ENCODE measurements around the gene NFATC2IP. TPM values are rescaled to one million over a fixed set of nuclear protein-coding genes. Genes with fewer than 3 reads are reported as not detected.
"Not testable (repeated sequence)": the region's sequence is repeated elsewhere in the genome, so short reads cannot be mapped to it uniquely, and the experiment has no call there.

The NFATC2IP gene
- total RNA-seq, 1 donor = 18.1 TPM

- Histone ChIP-seq H3K36me3 (ENCODE audit: insufficient read depth, low read length) (peaks cover 11% of the 10 kb centered on the region), H3K4me2 (ENCODE audit: insufficient read depth, low read length) (peak within 1 kb of the TSS; percentile 100), H2AFZ (ENCODE audit: low read length) (peak within 1 kb of the TSS; percentile 99), H3K4me3 (ENCODE audit: insufficient read depth, low read length) (peak within 1 kb of the TSS; percentile 93), H3K27me3 (ENCODE audit: insufficient read depth, low read length) (no peaks in the 10 kb centered on the region), H3K27ac (ENCODE audit: low read depth, low read length) (peak within 1 kb of the TSS; percentile 97), H4K20me1 (ENCODE audit: insufficient read depth, low read length) (peaks cover 3% of the 10 kb centered on the region), H3K9me3 (ENCODE audit: low read depth, low read length) (no peaks in the 10 kb centered on the region), H3K79me2 (ENCODE audit: insufficient read depth, low read length) (peaks cover 41% of the 10 kb centered on the region), H3K4me1 (ENCODE audit: insufficient read depth, low read length) (peaks cover 13% of the 10 kb centered on the region)
- TF ChIP-seq, protein P1, sequence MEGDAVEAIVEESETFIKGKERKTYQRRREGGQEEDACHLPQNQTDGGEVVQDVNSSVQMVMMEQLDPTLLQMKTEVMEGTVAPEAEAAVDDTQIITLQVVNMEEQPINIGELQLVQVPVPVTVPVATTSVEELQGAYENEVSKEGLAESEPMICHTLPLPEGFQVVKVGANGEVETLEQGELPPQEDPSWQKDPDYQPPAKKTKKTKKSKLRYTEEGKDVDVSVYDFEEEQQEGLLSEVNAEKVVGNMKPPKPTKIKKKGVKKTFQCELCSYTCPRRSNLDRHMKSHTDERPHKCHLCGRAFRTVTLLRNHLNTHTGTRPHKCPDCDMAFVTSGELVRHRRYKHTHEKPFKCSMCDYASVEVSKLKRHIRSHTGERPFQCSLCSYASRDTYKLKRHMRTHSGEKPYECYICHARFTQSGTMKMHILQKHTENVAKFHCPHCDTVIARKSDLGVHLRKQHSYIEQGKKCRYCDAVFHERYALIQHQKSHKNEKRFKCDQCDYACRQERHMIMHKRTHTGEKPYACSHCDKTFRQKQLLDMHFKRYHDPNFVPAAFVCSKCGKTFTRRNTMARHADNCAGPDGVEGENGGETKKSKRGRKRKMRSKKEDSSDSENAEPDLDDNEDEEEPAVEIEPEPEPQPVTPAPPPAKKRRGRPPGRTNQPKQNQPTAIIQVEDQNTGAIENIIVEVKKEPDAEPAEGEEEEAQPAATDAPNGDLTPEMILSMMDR (IDR thresholded peaks at IDR 0.05; ENCODE audit: extremely low read depth, low read depth, low read length) = no peak
- DNase-seq (ENCODE audit: insufficient read length, low spot score, missing footprints) = peak; percentile 100
These were observed 23.9 kb downstream of the NFATC2IP start, which contains the start of gene SPNS1 for GRCh38 chr16:28974437-28975157. SPNS1 (plus strand) TSS chr16:28974778; CDS start chr16:28975152, 374 bp downstream.

- Histone ChIP-seq H4K20me1 (ENCODE audit: insufficient read depth, low read length) (peaks cover 3% of the 10 kb centered on the region), H2AFZ (ENCODE audit: low read length) (peak overlapping the region; percentile 99), H3K9me3 (ENCODE audit: low read depth, low read length) (no peaks in the 10 kb centered on the region), H3K27ac (ENCODE audit: low read depth, low read length) (peak overlapping the region; percentile 97), H3K4me3 (ENCODE audit: insufficient read depth, low read length) (peak overlapping the region; percentile 93), H3K79me2 (ENCODE audit: insufficient read depth, low read length) (peaks cover 41% of the 10 kb centered on the region), H3K4me1 (ENCODE audit: insufficient read depth, low read length) (peaks cover 13% of the 10 kb centered on the region), H3K36me3 (ENCODE audit: insufficient read depth, low read length) (peaks cover 11% of the 10 kb centered on the region), H3K27me3 (ENCODE audit: insufficient read depth, low read length) (no peaks in the 10 kb centered on the region), H3K4me2 (ENCODE audit: insufficient read depth, low read length) (peak overlapping the region; percentile 100)
- DNase-seq (ENCODE audit: insufficient read length, low spot score, missing footprints) = peak; percentile 87
- TF ChIP-seq, protein P1 (IDR thresholded peaks at IDR 0.05; ENCODE audit: extremely low read depth, low read depth, low read length) = no peak
These were observed 24.4 kb downstream of the NFATC2IP start for GRCh38 chr16:28975158-28975599.

DNA sequence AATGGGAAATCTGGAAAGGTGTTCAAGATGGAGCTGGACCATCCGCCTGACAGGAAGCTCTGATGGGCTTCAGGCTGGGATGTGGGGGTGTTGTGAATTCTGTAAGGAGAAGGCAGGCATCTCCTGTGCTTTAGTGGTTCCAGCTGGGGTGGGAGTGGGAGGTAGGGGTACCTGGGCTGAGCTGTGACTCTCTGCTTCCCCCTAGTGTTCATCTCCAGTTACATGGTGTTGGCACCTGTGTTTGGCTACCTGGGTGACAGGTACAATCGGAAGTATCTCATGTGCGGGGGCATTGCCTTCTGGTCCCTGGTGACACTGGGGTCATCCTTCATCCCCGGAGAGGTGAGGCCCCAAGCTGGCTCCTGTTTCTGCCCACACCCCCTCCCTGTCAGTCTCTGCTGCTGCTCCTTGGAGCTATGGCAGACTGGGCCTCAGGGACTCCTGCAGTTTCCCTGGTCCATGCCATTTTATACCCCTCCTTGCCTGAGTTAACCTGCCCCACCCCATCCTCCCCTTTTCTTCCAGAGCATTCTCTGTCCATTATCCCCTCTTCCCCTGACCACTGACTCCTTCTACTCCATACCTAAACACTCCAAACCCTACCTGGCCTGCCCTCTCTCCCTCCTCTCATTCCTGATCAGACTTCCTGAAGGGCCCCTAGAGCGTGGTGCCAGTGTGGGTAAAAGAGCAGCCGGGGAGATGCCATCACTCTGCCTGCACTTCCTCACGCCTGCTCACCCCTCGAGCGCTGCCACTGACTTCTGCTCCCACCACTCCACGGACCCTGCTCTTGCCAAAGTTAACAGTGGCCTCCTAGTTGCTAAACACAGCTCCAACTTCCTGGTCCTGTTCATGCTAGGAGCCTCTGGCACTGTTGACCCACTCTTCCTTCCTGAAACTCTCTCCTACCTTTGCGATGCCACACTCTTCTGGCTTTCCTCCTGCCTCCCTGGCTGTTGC, 27.2 kb downstream of the NFATC2IP start:
- Histone ChIP-seq H3K4me1 (ENCODE audit: insufficient read depth, low read length) (peaks cover 13% of the 10 kb centered on the region), H3K4me2 (ENCODE audit: insufficient read depth, low read length) (no peak overlapping the region), H3K36me3 (ENCODE audit: insufficient read depth, low read length) (peaks cover 29% of the 10 kb centered on the region), H3K27ac (ENCODE audit: low read depth, low read length) (no peak overlapping the region), H3K27me3 (ENCODE audit: insufficient read depth, low read length) (no peaks in the 10 kb centered on the region), H3K9me3 (ENCODE audit: low read depth, low read length) (no peaks in the 10 kb centered on the region), H3K79me2 (ENCODE audit: insufficient read depth, low read length) (peaks cover 41% of the 10 kb centered on the region), H3K4me3 (ENCODE audit: insufficient read depth, low read length) (no peak overlapping the region), H2AFZ (ENCODE audit: low read length) (no peak overlapping the region), H4K20me1 (ENCODE audit: insufficient read depth, low read length) (peaks cover 3% of the 10 kb centered on the region)
- peak; percentile 67 for DNase-seq (ENCODE audit: insufficient read length, low spot score, missing footprints)
- TF ChIP-seq, protein P1 (IDR thresholded peaks at IDR 0.05; ENCODE audit: extremely low read depth, low read depth, low read length) = peak; percentile 15

- not testable (repeated sequence) for H3K27me3 ChIP-seq (ENCODE audit: insufficient read depth, low read length); H3K4me3 ChIP-seq (ENCODE audit: insufficient read depth, low read length); H4K20me1 ChIP-seq (ENCODE audit: insufficient read depth, low read length); H2AFZ ChIP-seq (ENCODE audit: low read length); DNase-seq (ENCODE audit: insufficient read length, low spot score, missing footprints); H3K4me2 ChIP-seq (ENCODE audit: insufficient read depth, low read length); H3K27ac ChIP-seq (ENCODE audit: low read depth, low read length); H3K9me3 ChIP-seq (ENCODE audit: low read depth, low read length); H3K4me1 ChIP-seq (ENCODE audit: insufficient read depth, low read length)
- peaks cover 35% of the 10 kb centered on the region for H3K36me3 ChIP-seq (ENCODE audit: insufficient read depth, low read length)
- peaks cover 33% of the 10 kb centered on the region for H3K79me2 ChIP-seq (ENCODE audit: insufficient read depth, low read length)
These were observed 29.6 kb downstream of the NFATC2IP start for GRCh38 chr16:28980330-28980729.
